ENCODE data around the gene TBL1X.

Gene TBL1X

GRCh38 chrX:9522378-9523155 is 57.7 kb downstream of the TBL1X start:
- Histone ChIP-seq H3K36me3 (no peaks in the 10 kb centered on the region), H3K4me3 (ENCODE audit: low read depth in 1 of 2, low read length in 1 of 2) (no peak overlapping the region), H3K4me1 (ENCODE audit: control insufficient read depth in 1 of 2, insufficient read depth in 1 of 2, low read depth in 1 of 2, low read length in 1 of 2) (peaks cover 5 to 11% of the 10 kb centered on the region in 2 experiments), H3K27ac (no peak overlapping the region), H3K27me3 (no peaks in the 10 kb centered on the region), H3K9me3 (no peaks in the 10 kb centered on the region)
- TF ChIP-seq CTCF (IDR thresholded peaks at IDR 0.05): no peak

- no peak overlapping the region for H3K4me3 ChIP-seq (ENCODE audit: low read depth in 1 of 2, low read length in 1 of 2)
- no peak overlapping the region for H3K27ac ChIP-seq
- TF ChIP-seq CTCF (IDR thresholded peaks at IDR 0.05): no peak
- H3K4me1 ChIP-seq (ENCODE audit: control insufficient read depth in 1 of 2, insufficient read depth in 1 of 2, low read depth in 1 of 2, low read length in 1 of 2): no peaks in the 10 kb centered on the region
- H3K27me3 ChIP-seq: no peaks in the 10 kb centered on the region
- H3K9me3 ChIP-seq: no peaks in the 10 kb centered on the region
- H3K36me3 ChIP-seq: no peaks in the 10 kb centered on the region
Measured at GRCh38 chrX:9525511-9526248, 60.8 kb downstream of the TBL1X start.

DNA sequence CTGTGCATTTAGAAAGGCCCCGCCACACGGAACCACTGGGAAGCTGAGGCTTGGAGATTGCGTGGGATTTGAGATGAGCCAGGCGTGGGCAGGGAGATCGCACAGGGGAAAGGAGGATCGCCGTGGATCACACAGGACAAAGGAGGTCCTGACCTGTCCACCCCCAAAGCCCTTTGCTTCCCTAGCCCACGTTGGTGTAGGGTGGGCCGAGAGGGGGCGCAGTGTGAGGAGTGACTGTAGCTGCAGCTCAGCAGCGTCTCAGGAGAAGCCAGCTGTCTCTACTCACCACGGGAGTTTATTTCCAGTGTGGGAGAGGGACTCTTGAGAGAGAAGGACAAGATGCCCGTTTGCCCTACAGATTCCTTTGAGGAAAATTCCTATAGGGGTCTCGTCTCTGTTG is 62.1 kb downstream of the TBL1X start:
- H3K9me3 ChIP-seq: no peaks in the 10 kb centered on the region
- TF ChIP-seq CTCF (IDR thresholded peaks at IDR 0.05): no peak
- no peaks in the 10 kb centered on the region for H3K4me1 ChIP-seq (ENCODE audit: control insufficient read depth in 1 of 2, insufficient read depth in 1 of 2, low read depth in 1 of 2, low read length in 1 of 2)
- H3K4me3 ChIP-seq (ENCODE audit: low read depth in 1 of 2, low read length in 1 of 2): no peak overlapping the region
- no peaks in the 10 kb centered on the region for H3K27me3 ChIP-seq
- no peaks in the 10 kb centered on the region for H3K36me3 ChIP-seq
- no peak overlapping the region for H3K27ac ChIP-seq

DNA sequence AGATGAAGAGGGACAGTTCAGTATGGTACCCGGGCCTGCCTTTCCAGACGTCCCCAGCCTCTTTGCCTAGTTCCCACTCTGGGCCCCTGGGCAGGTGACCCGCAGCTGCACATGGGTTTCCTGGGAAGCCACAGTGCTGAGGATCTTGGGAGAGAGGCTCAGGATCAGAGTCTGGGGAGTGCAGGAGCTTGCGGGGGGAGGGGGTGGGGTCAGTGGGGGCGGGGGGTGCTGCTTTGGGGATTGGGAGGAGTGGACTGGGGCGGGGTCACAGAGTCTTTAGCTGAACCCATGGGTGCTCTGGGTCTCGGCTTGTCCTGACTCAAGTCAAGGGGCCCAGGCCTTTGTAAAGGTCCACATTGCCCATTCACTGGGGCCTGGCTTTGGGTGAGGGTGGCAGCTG is 63.6 kb downstream of the TBL1X start:
- H3K27ac ChIP-seq: no peak overlapping the region
- H3K9me3 ChIP-seq: no peaks in the 10 kb centered on the region
- no peaks in the 10 kb centered on the region for H3K27me3 ChIP-seq
- peaks cover 11 to 14% of the 10 kb centered on the region in 2 experiments for H3K4me1 ChIP-seq (ENCODE audit: control insufficient read depth in 1 of 2, insufficient read depth in 1 of 2, low read depth in 1 of 2, low read length in 1 of 2)
- no peak overlapping the region for H3K4me3 ChIP-seq (ENCODE audit: low read depth in 1 of 2, low read length in 1 of 2)
- TF ChIP-seq CTCF (IDR thresholded peaks at IDR 0.05): no peak
- H3K36me3 ChIP-seq: no peaks in the 10 kb centered on the region

- H3K27me3 ChIP-seq: no peaks in the 10 kb centered on the region
- H3K4me3 ChIP-seq (ENCODE audit: low read depth in 1 of 2, low read length in 1 of 2): no peak overlapping the region
- H3K4me1 ChIP-seq (ENCODE audit: control insufficient read depth in 1 of 2, insufficient read depth in 1 of 2, low read depth in 1 of 2, low read length in 1 of 2): peaks cover 16 to 18% of the 10 kb centered on the region in 2 experiments
- no peak for TF ChIP-seq CTCF (IDR thresholded peaks at IDR 0.05)
- H3K9me3 ChIP-seq: no peaks in the 10 kb centered on the region
- no peak overlapping the region for H3K27ac ChIP-seq
- no peaks in the 10 kb centered on the region for H3K36me3 ChIP-seq
Measured at GRCh38 chrX:9529223-9529622, 64.4 kb downstream of the TBL1X start.

Measured in neutrophil (primary cell).